GM13977 (cell line): ENCODE measurements around the gene DNAJC5.
A peak's percentile ranks its signal among the peaks of the same experiment; 100 is the strongest.
"Not testable (repeated sequence)": the region's sequence is repeated elsewhere in the genome, so short reads cannot be mapped to it uniquely, and the experiment has no call there.

Experiments used
- DNase-seq: peaks from one replicate; pipeline ENCODE4 v3.0.0; 2012; ENCODE audit warnings: low spot score
- CTCF ChIP-seq: IDR thresholded peaks from 2 replicates; pipeline ENCODE4 v1.5.1; 2012; ENCODE audit warnings: mild to moderate bottlenecking, control low read depth; ENCODE audit not compliant: insufficient read depth; ENCODE audit errors: extremely low read depth, missing control alignments
- in situ Hi-C: fragments of 300-500 bp; cut with MboI; formaldehyde crosslinking; loops from one replicate; pipeline ENCODE4 v1.12.0; 2022; ENCODE audit warnings: low sequenced_read_pairs, low pct_unique_long_range_greater_than_20kb, mixed read lengths, inconsistent platforms; ENCODE audit not compliant: unreplicated experiment

Gene DNAJC5

GRCh38 chr20:63850689-63851547 lies 44.0 kb upstream of the DNAJC5 start:
- in situ Hi-C loops = no loop called here
- peak; percentile 96 for DNase-seq
- no peak for TF ChIP-seq CTCF

GRCh38 chr20:63851548-63851943 lies 43.4 kb upstream of the DNAJC5 start:
- DNase-seq, in situ Hi-C loops: not testable (repeated sequence)

- DNase-seq, in situ Hi-C loops: not testable (repeated sequence)
Observed at GRCh38 chr20:63853733-63854068, 41.2 kb upstream of the DNAJC5 start.

GRCh38 chr20:63854069-63854765 lies 40.7 kb upstream of the DNAJC5 start:
- in situ Hi-C loops = no loop called here
- peak; percentile 74 for DNase-seq
- no peak for TF ChIP-seq CTCF

- in situ Hi-C loops = loop anchor here (5.0 kb wide), 1 partner anchor 148 kb away; the partner anchor contains the start of genes ARFRP1 and ZGPAT
- peak; percentile 31 for DNase-seq
- no peak for TF ChIP-seq CTCF
Observed at GRCh38 chr20:63854766-63855362, 40.1 kb upstream of the DNAJC5 start.

GRCh38 chr20:63855363-63856097 lies 39.4 kb upstream of the DNAJC5 start:
- no peak for TF ChIP-seq CTCF
- in situ Hi-C loops = loop anchor here (5.0 kb wide), 1 partner anchor 148 kb away; the partner anchor contains the start of genes ARFRP1 and ZGPAT
- peak; percentile 28 for DNase-seq

- in situ Hi-C loops = loop anchor here (5.0 kb wide), 1 partner anchor 149 kb away; the partner anchor contains the start of genes ARFRP1 and ZGPAT
- peak; percentile 25 for DNase-seq
- TF ChIP-seq CTCF = no peak
Observed at GRCh38 chr20:63856098-63856511, 38.8 kb upstream of the DNAJC5 start.
